ENCODE measurements around the gene CCNG2. TPM values are rescaled to one million over a fixed set of nuclear protein-coding genes. Genes with fewer than 3 reads are reported as not detected.
A peak's percentile ranks its signal among the peaks of the same experiment; 100 is the strongest.

CCNG2 gene
- total and polyA plus RNA-seq, 10 of the 15 experiments (the other 5 are each of a cell fraction or from before 2014, with no cell fraction given): 1.9 to 70.6 (median 5.9) TPM

- Histone ChIP-seq H3K4me1 (ENCODE audit: control insufficient read depth, insufficient read depth, low read length) (peaks cover 35% of the 10 kb centered on the region), H4K20me1 (ENCODE audit: control insufficient read depth, insufficient read depth) (no peaks in the 10 kb centered on the region), H3K27me3 (replicated peaks in 1 of 2; ENCODE audit: control insufficient read depth in 2 of 2, insufficient read depth in 2 of 2, low read length in 1 of 2) (no peaks in the 10 kb centered on the region), H3K9me3 (replicated peaks; ENCODE audit: control insufficient read depth, insufficient read depth, low read length) (no peaks in the 10 kb centered on the region; the same call in 2 of the 3 replicates), H3K4me3 (peak overlapping the region; percentile 68), H3K36me3 (ENCODE audit: control insufficient read depth in 2 of 2, insufficient read depth in 2 of 2, low read length in 1 of 2) (no peaks in the 10 kb centered on the region; a peak in 1 of 4 replicates), H3K27ac (ENCODE audit: control insufficient read depth, insufficient read depth) (peak overlapping the region; percentile 99), H2AFZ (ENCODE audit: control insufficient read depth, low read depth, low read length) (peak overlapping the region; percentile 80), H3K9ac (ENCODE audit: control insufficient read depth, insufficient read depth, low read length) (peak overlapping the region; percentile 89), H3K4me2 (ENCODE audit: control insufficient read depth, insufficient read depth) (peak overlapping the region; percentile 85), H3K79me2 (ENCODE audit: control insufficient read depth, insufficient read depth, low read length) (peaks cover 15% of the 10 kb centered on the region)
- DNase-seq (ENCODE audit: low read depth, low spot score) (no peak), FAIRE-seq (no peak), ATAC-seq (no peak)
- SMC1A ChIA-PET (ENCODE audit: uncharacterized antibody, unreplicated experiment): interaction anchor here (0.7 to 11.8 kb wide), 18 partner anchors 8 to 206 kb away, joined by 3 to 177 read pairs (median 6); partner anchors contain the start of gene CCNI
- in situ Hi-C loops (cut with MboI): no loop called here
- CTCF ChIA-PET: interaction anchor here (0.8 to 5.8 kb wide), 14 partner anchors 10 to 168 kb away, joined by 3 to 54 read pairs (median 5); no protein-coding TSS in a partner anchor
- RAD21 ChIA-PET (ENCODE audit: unreplicated experiment): interaction anchor here (1.0 to 5.8 kb wide), 12 partner anchors 12 to 85 kb away, joined by 3 to 68 read pairs (median 10); partner anchors contain the start of gene CCNI
- 10% methylated on average over 15 of the region's 15 CpGs for WGBS (ENCODE audit: insufficient coverage, insufficient replicate concordance, low lambda C conversion rate, missing lambda C conversion rate)
- POLR2A ChIA-PET: interaction anchor here (0.5 to 5.6 kb wide), 20 partner anchors 33 to 321 kb away, joined by 3 to 47 read pairs (median 6); partner anchors contain the start of gene CCNI
- no TSS peak for BruUV-seq (replicated peaks)
- intact Hi-C loops (cut with micrococcal nuclease; ENCODE audit: unreplicated experiment): loop anchor here (2.0 to 5.0 kb wide), 4 partner anchors 37 to 204 kb away; no protein-coding TSS in a partner anchor
- TF ChIP-seq IRF4 (IDR thresholded peaks at IDR 0.05; ENCODE audit: low read depth, low read length) (no peak), CHD1 (IDR thresholded peaks at IDR 0.05; ENCODE audit: low read depth, low read length) (no peak), POLR2AphosphoS5 (IDR thresholded peaks at IDR 0.05; ENCODE audit: low read length) (no peak), SMARCA5 (IDR thresholded peaks at IDR 0.05) (no peak), GABPA (IDR thresholded peaks at IDR 0.05; ENCODE audit: low read depth) (no peak), NFIC (IDR thresholded peaks at IDR 0.05; ENCODE audit: low read depth, low read length) (no peak), ZBTB11 (CRISPR knock-in tag; IDR thresholded peaks at IDR 0.05) (no peak), ATF7 (IDR thresholded peaks at IDR 0.05; ENCODE audit: low read depth) (no peak), ZBED1 (IDR thresholded peaks at IDR 0.05; ENCODE audit: borderline replicate concordance) (no peak)
- TF ChIP-seq, protein P1, sequence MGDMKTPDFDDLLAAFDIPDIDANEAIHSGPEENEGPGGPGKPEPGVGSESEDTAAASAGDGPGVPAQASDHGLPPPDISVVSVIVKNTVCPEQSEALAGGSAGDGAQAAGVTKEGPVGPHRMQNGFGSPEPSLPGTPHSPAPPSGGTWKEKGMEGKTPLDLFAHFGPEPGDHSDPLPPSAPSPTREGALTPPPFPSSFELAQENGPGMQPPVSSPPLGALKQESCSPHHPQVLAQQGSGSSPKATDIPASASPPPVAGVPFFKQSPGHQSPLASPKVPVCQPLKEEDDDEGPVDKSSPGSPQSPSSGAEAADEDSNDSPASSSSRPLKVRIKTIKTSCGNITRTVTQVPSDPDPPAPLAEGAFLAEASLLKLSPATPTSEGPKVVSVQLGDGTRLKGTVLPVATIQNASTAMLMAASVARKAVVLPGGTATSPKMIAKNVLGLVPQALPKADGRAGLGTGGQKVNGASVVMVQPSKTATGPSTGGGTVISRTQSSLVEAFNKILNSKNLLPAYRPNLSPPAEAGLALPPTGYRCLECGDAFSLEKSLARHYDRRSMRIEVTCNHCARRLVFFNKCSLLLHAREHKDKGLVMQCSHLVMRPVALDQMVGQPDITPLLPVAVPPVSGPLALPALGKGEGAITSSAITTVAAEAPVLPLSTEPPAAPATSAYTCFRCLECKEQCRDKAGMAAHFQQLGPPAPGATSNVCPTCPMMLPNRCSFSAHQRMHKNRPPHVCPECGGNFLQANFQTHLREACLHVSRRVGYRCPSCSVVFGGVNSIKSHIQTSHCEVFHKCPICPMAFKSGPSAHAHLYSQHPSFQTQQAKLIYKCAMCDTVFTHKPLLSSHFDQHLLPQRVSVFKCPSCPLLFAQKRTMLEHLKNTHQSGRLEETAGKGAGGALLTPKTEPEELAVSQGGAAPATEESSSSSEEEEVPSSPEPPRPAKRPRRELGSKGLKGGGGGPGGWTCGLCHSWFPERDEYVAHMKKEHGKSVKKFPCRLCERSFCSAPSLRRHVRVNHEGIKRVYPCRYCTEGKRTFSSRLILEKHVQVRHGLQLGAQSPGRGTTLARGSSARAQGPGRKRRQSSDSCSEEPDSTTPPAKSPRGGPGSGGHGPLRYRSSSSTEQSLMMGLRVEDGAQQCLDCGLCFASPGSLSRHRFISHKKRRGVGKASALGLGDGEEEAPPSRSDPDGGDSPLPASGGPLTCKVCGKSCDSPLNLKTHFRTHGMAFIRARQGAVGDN (IDR thresholded peaks at IDR 0.05): no peak
- TF ChIP-seq, protein P2, sequence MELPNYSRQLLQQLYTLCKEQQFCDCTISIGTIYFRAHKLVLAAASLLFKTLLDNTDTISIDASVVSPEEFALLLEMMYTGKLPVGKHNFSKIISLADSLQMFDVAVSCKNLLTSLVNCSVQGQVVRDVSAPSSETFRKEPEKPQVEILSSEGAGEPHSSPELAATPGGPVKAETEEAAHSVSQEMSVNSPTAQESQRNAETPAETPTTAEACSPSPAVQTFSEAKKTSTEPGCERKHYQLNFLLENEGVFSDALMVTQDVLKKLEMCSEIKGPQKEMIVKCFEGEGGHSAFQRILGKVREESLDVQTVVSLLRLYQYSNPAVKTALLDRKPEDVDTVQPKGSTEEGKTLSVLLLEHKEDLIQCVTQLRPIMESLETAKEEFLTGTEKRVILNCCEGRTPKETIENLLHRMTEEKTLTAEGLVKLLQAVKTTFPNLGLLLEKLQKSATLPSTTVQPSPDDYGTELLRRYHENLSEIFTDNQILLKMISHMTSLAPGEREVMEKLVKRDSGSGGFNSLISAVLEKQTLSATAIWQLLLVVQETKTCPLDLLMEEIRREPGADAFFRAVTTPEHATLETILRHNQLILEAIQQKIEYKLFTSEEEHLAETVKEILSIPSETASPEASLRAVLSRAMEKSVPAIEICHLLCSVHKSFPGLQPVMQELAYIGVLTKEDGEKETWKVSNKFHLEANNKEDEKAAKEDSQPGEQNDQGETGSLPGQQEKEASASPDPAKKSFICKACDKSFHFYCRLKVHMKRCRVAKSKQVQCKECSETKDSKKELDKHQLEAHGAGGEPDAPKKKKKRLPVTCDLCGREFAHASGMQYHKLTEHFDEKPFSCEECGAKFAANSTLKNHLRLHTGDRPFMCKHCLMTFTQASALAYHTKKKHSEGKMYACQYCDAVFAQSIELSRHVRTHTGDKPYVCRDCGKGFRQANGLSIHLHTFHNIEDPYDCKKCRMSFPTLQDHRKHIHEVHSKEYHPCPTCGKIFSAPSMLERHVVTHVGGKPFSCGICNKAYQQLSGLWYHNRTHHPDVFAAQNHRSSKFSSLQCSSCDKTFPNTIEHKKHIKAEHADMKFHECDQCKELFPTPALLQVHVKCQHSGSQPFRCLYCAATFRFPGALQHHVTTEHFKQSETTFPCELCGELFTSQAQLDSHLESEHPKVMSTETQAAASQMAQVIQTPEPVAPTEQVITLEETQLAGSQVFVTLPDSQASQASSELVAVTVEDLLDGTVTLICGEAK (IDR thresholded peaks at IDR 0.05; ENCODE audit: borderline replicate concordance): no peak
Observed at GRCh38 chr4:77155631-77156452, 1.2 kb upstream of the CCNG2 start.

Data from GM12878 (cell line).